ENCODE measurements around the gene CYP1A2. TPM values are rescaled to one million over a fixed set of nuclear protein-coding genes. Genes with fewer than 3 reads are reported as not detected.

CYP1A2 gene
- total and polyA plus RNA-seq, 9 of the 15 experiments (the other 6 are each of a cell fraction or from before 2014, with no cell fraction given) = not detected

DNA sequence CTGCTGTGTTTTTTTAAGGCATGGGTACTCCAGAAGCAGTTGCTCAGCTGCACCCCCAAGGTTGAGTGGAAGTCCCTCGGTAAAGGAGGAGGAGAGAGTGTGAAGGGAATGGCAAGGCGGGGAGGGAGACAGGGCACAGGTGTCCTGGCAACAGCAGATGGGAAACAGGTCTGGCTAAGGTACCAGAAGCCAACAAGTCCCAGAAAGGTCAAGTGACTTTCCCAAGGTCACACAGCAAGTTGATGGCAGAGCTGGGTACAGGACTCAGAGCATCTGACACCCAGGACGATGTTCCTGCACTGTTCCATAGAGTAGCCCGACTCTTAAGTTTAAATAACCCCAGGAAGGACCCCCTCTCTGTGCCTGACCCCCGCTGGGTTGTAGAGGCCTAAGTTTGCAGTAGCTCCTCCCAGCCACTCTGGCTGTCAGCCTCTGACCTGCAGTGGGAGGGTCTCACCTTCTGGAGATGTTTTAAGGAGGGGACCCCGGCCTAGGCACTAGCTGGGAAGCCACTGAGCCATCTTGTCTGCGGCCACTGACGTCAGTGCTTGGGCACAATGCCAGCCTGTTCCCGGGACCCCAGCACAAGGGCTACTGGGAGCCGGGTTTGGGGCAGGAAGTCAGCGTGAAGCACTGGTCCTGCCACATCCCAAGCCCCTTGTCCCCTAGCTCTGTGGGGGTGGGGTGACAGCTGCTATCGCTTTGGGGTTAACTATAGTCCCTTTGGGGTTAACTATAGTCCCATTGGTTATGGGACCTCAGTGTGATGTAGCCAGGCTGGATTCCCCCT is 43.8 kb downstream of the CYP1A2 start:
- Histone ChIP-seq H3K36me3 (ENCODE audit: control insufficient read depth, insufficient read depth, low read length) (peaks cover 60% of the 10 kb centered on the region; the same call in 2 of the 3 replicates), H3K4me2 (ENCODE audit: insufficient read depth, low read length) (no peak overlapping the region), H2AFZ (ENCODE audit: low read depth, low read length) (no peak overlapping the region), H3K27me3 (ENCODE audit: control insufficient read depth in 2 of 2, insufficient read depth in 2 of 2, low read length in 2 of 2) (no peaks in the 10 kb centered on the region), H3K9ac (ENCODE audit: insufficient read depth in 1 of 2, low read depth in 2 of 2, low read length in 2 of 2) (peak overlapping the region in 1 of 2 experiments; percentile 69; a peak in 2 of 4 replicates), H3K27ac (ENCODE audit: extremely low read depth, low read depth, low read length) (no peak overlapping the region), H4K20me1 (replicated peaks; ENCODE audit: control insufficient read depth, insufficient read depth, low read length) (peaks cover 31% of the 10 kb centered on the region), H3K4me1 (replicated peaks in 1 of 2; ENCODE audit: control insufficient read depth in 2 of 2, insufficient read depth in 2 of 2, low read length in 2 of 2) (peaks cover 14 to 34% of the 10 kb centered on the region in 2 experiments), H3K79me2 (ENCODE audit: control insufficient read depth, insufficient read depth, low read length) (peaks cover 57% of the 10 kb centered on the region), H3K4me3 (no peak overlapping the region), H3K9me3 (replicated peaks; ENCODE audit: control insufficient read depth, insufficient read depth, low read depth, low read length) (no peaks in the 10 kb centered on the region), H3K9me1 (ENCODE audit: control insufficient read depth, insufficient read depth, low read length) (no peaks in the 10 kb centered on the region)
- ChIA-PET POLR2A (interaction anchor here (1.8 kb wide), 1 partner anchor 18 kb away, joined by 8 read pairs; no protein-coding TSS in a partner anchor), CTCF (ENCODE audit: low intra/inter-chr PET ratio) (no interaction called here)
- DNase-seq (ENCODE audit: extremely low read depth in 1 of 4, low spot score in 3 of 4) = no peak
- 81% methylated on average over 12 of the region's 12 CpGs for WGBS (ENCODE audit: insufficient coverage, low coverage, missing lambda C conversion rate)
- no peak for FAIRE-seq
- intact Hi-C loops (cut with micrococcal nuclease) = no loop called here
- no TSS peak for BruUV-seq (replicated peaks)
- in situ Hi-C loops (cut with MboI) = no loop called here
- no peak for TF ChIP-seq XRCC4 (IDR thresholded peaks at IDR 0.05; ENCODE audit: extremely low read depth, insufficient read depth, insufficient read length)
- no peak for TF ChIP-seq FOSL1 (tag; conservative IDR thresholded peaks at IDR 0.05)
- TF ChIP-seq MAZ (CRISPR knock-in tag; conservative IDR thresholded peaks at IDR 0.05 in 1 of 2, IDR thresholded peaks at IDR 0.05 in 1 of 2) = no peak
- peak; percentile 32 for TF ChIP-seq ZFP36 (IDR thresholded peaks at IDR 0.05; ENCODE audit: low read depth, low read length, partially characterized antibody)
- peak; percentile 29; the same call in 1 of the 2 replicates for TF ChIP-seq BCOR (IDR thresholded peaks at IDR 0.05)
- TF ChIP-seq ZNF507 (tag; conservative IDR thresholded peaks at IDR 0.05) = no peak
- peak; percentile 9; the same call in 1 of the 2 replicates for TF ChIP-seq NFIC (IDR thresholded peaks at IDR 0.05)
- no peak for ATAC-seq

All from K562 (cell line).